ENCODE results near the gene ZBTB5.

Gene ZBTB5

GRCh38 chr9:37417857-37418618 is 47.2 kb downstream of the ZBTB5 start:
- no peak overlapping the region for H3K4me3 ChIP-seq (replicated peaks; ENCODE audit: low read depth, low read length)
- DNase-seq (ENCODE audit: low read depth) = no peak
- no peak for TF ChIP-seq CTCF (IDR thresholded peaks at IDR 0.05; ENCODE audit: low read length, missing control alignments)

- TF ChIP-seq CTCF (IDR thresholded peaks at IDR 0.05; ENCODE audit: low read length, missing control alignments) = no peak
- no peak for DNase-seq (ENCODE audit: low read depth)
Measured at GRCh38 chr9:37417252-37417803, 47.9 kb downstream of the ZBTB5 start.

GRCh38 chr9:37415011-37415719 is 50.1 kb downstream of the ZBTB5 start:
- H3K4me3 ChIP-seq (replicated peaks; ENCODE audit: low read depth, low read length) = no peak overlapping the region
- DNase-seq (ENCODE audit: low read depth) = peak; percentile 82
- TF ChIP-seq CTCF (IDR thresholded peaks at IDR 0.05; ENCODE audit: low read length, missing control alignments) = peak; percentile 85

More at GRCh38 chr9:37417252-37417803, 47.9 kb downstream of the ZBTB5 start:
- H3K4me3 ChIP-seq (replicated peaks; ENCODE audit: low read depth, low read length) = no peak overlapping the region

- no peak for TF ChIP-seq CTCF (IDR thresholded peaks at IDR 0.05; ENCODE audit: low read length, missing control alignments)
- no peak overlapping the region for H3K4me3 ChIP-seq (replicated peaks; ENCODE audit: low read depth, low read length)
- no peak for DNase-seq (ENCODE audit: low read depth)
Measured at GRCh38 chr9:37414503-37414943, 50.7 kb downstream of the ZBTB5 start.

- no peak for DNase-seq (ENCODE audit: low read depth)
- no peak overlapping the region for H3K4me3 ChIP-seq (replicated peaks; ENCODE audit: low read depth, low read length)
- no peak for TF ChIP-seq CTCF (IDR thresholded peaks at IDR 0.05; ENCODE audit: low read length, missing control alignments)
Measured at GRCh38 chr9:37413311-37413710, 51.9 kb downstream of the ZBTB5 start.

GRCh38 chr9:37412431-37413151 is 52.7 kb downstream of the ZBTB5 start:
- no peak for TF ChIP-seq CTCF (IDR thresholded peaks at IDR 0.05; ENCODE audit: low read length, missing control alignments)
- no peak for DNase-seq (ENCODE audit: low read depth)

More at GRCh38 chr9:37412431-37413151, 52.7 kb downstream of the ZBTB5 start:
- no peak overlapping the region for H3K4me3 ChIP-seq (replicated peaks; ENCODE audit: low read depth, low read length)
